SK-N-SH treated with all-trans-retinoic acid at 6 μM for 48 hours (cell line): Measurements from ENCODE around the gene PLXNA4.
"Not testable (repeated sequence)": the region's sequence is repeated elsewhere in the genome, so short reads cannot be mapped to it uniquely, and the experiment has no call there.

Source experiments
- ATAC-seq: fragments of 200-7000 bp; cut with Tn5 transposase; 3 replicates; pipeline ENCODE4 v1.9.1; 2020; ENCODE audit warnings: mild to moderate bottlenecking, moderate library complexity
- BACH2 ChIP-seq: fragments of 250-450 bp; sonication (Bioruptor Pico); IDR thresholded peaks from 2 replicates; pipeline ENCODE4 v1.9.0; 2021; ENCODE audit warnings: mild to moderate bottlenecking, borderline replicate concordance
- CREB5 ChIP-seq: fragments of 250-450 bp; sonication (Bioruptor Pico); IDR thresholded peaks from 2 replicates; pipeline ENCODE4 v1.5.1; 2020; ENCODE audit warnings: low read depth, mild to moderate bottlenecking, moderate library complexity
- CSDC2 ChIP-seq: fragments of 250-450 bp; sonication (Bioruptor Pico); IDR thresholded peaks from 2 replicates; pipeline ENCODE4 v1.5.0; 2020; ENCODE audit warnings: mild to moderate bottlenecking, moderate library complexity
- ESRRG ChIP-seq: fragments of 250-450 bp; sonication (Bioruptor Pico); IDR thresholded peaks from 2 replicates; pipeline ENCODE4 v1.6.1; 2021; ENCODE audit warnings: mild to moderate bottlenecking
- GLIS3 ChIP-seq: fragments of 250-450 bp; sonication (Bioruptor Pico); IDR thresholded peaks from 2 replicates; pipeline ENCODE4 v1.5.0; 2020; ENCODE audit warnings: mild to moderate bottlenecking, moderate library complexity
- ISL1 ChIP-seq: fragments of 250-450 bp; sonication (Bioruptor Pico); IDR thresholded peaks from 2 replicates; pipeline ENCODE4 v2.1.2; 2022; ENCODE audit warnings: mild to moderate bottlenecking, moderate library complexity
- OSR1 ChIP-seq: fragments of 250-450 bp; sonication (Bioruptor Pico); IDR thresholded peaks from 2 replicates; pipeline ENCODE4 v1.8.0; 2022; ENCODE audit warnings: moderate library complexity, mild to moderate bottlenecking, inconsistent platforms
- PPARA ChIP-seq: fragments of 250-450 bp; sonication (Bioruptor Pico); IDR thresholded peaks from 2 replicates; pipeline ENCODE4 v1.5.0; 2020; ENCODE audit warnings: mild to moderate bottlenecking, borderline replicate concordance
- SNAI2 ChIP-seq: fragments of 250-450 bp; sonication (Bioruptor Pico); IDR thresholded peaks from 2 replicates; pipeline ENCODE4 v1.5.0; 2020; ENCODE audit warnings: mild to moderate bottlenecking, moderate library complexity
- TCF4 ChIP-seq: fragments of 250-450 bp; sonication (Bioruptor Pico); IDR thresholded peaks from 2 replicates; pipeline ENCODE4 v1.8.0; 2021; ENCODE audit warnings: mild to moderate bottlenecking, moderate library complexity, borderline replicate concordance
- TOX ChIP-seq: fragments of 250-450 bp; sonication (Bioruptor Pico); IDR thresholded peaks from 2 replicates; pipeline ENCODE4 v1.8.0; 2021; ENCODE audit warnings: mild to moderate bottlenecking, moderate library complexity, borderline replicate concordance
- ZC3H10 ChIP-seq: fragments of 250-450 bp; sonication (Bioruptor Pico); IDR thresholded peaks from 2 replicates; pipeline ENCODE4 v1.5.1; 2021; ENCODE audit warnings: mild to moderate bottlenecking, moderate library complexity
- ZFP3 ChIP-seq: fragments of 250-450 bp; sonication (Bioruptor Pico); IDR thresholded peaks from 2 replicates; pipeline ENCODE4 v1.5.0; 2020; ENCODE audit warnings: mild to moderate bottlenecking, moderate library complexity
- ZFP30 ChIP-seq: fragments of 450-650 bp; formaldehyde crosslinking; IDR thresholded peaks from 2 replicates; pipeline ENCODE4 v1.5.0; 2022; ENCODE audit warnings: mild to moderate bottlenecking, moderate library complexity
- ZNF565 ChIP-seq: fragments of 450-650 bp; formaldehyde crosslinking; conservative IDR thresholded peaks from 2 replicates; pipeline ENCODE4 v1.5.0; 2020; ENCODE audit warnings: low read depth, mild to moderate bottlenecking, moderate library complexity
- ZNF8 ChIP-seq: fragments of 450-650 bp; formaldehyde crosslinking; IDR thresholded peaks from 2 replicates; pipeline ENCODE4 v1.5.0; 2020; ENCODE audit warnings: mild to moderate bottlenecking, moderate library complexity
- TF ChIP-seq, protein P1 (sequence below): fragments of 250-450 bp; sonication (Bioruptor Pico); IDR thresholded peaks from 2 replicates; pipeline ENCODE4 v1.5.0; 2020; ENCODE audit warnings: mild to moderate bottlenecking, moderate library complexity
- TF ChIP-seq, protein P2 (sequence below): fragments of 250-450 bp; sonication (Bioruptor Pico); IDR thresholded peaks from 2 replicates; pipeline ENCODE4 v1.8.0; 2021; ENCODE audit warnings: low read depth, mild to moderate bottlenecking, moderate library complexity, borderline replicate concordance
- TF ChIP-seq, protein P3 (sequence below): fragments of 250-450 bp; sonication (Bioruptor Pico); IDR thresholded peaks from 2 replicates; pipeline ENCODE4 v1.8.0; 2020; ENCODE audit warnings: mild to moderate bottlenecking, moderate library complexity, borderline replicate concordance
- TF ChIP-seq, protein P4 (sequence below): fragments of 250-450 bp; sonication (Bioruptor Pico); IDR thresholded peaks from 2 replicates; pipeline ENCODE4 v1.5.1; 2021; ENCODE audit warnings: mild to moderate bottlenecking, moderate library complexity

Gene PLXNA4

GRCh38 chr7:132596588-132596987 is 20.3 kb upstream of the PLXNA4 start (continued):
- TF ChIP-seq, protein P1, sequence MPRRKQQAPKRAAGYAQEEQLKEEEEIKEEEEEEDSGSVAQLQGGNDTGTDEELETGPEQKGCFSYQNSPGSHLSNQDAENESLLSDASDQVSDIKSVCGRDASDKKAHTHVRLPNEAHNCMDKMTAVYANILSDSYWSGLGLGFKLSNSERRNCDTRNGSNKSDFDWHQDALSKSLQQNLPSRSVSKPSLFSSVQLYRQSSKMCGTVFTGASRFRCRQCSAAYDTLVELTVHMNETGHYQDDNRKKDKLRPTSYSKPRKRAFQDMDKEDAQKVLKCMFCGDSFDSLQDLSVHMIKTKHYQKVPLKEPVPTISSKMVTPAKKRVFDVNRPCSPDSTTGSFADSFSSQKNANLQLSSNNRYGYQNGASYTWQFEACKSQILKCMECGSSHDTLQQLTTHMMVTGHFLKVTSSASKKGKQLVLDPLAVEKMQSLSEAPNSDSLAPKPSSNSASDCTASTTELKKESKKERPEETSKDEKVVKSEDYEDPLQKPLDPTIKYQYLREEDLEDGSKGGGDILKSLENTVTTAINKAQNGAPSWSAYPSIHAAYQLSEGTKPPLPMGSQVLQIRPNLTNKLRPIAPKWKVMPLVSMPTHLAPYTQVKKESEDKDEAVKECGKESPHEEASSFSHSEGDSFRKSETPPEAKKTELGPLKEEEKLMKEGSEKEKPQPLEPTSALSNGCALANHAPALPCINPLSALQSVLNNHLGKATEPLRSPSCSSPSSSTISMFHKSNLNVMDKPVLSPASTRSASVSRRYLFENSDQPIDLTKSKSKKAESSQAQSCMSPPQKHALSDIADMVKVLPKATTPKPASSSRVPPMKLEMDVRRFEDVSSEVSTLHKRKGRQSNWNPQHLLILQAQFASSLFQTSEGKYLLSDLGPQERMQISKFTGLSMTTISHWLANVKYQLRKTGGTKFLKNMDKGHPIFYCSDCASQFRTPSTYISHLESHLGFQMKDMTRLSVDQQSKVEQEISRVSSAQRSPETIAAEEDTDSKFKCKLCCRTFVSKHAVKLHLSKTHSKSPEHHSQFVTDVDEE (CRISPR knock-in tag), result no peak
- TF ChIP-seq PPARA (CRISPR knock-in tag), result no peak
- TF ChIP-seq OSR1 (CRISPR knock-in tag), result no peak
- TF ChIP-seq ZFP30 (CRISPR knock-in tag), result no peak

- not testable (repeated sequence) for ATAC-seq
These were observed 18.5 kb upstream of the PLXNA4 start for GRCh38 chr7:132594741-132595140.

- TF ChIP-seq TCF4 (CRISPR knock-in tag) (peak; percentile 45; the same call in 1 of the 2 replicates), ISL1 (no peak)
- TF ChIP-seq, protein P1 (CRISPR knock-in tag), result peak; percentile 57; the same call in 1 of the 2 replicates
- ATAC-seq, result no peak
These were observed 16.7 kb upstream of the PLXNA4 start for GRCh38 chr7:132592936-132593335.

DNA sequence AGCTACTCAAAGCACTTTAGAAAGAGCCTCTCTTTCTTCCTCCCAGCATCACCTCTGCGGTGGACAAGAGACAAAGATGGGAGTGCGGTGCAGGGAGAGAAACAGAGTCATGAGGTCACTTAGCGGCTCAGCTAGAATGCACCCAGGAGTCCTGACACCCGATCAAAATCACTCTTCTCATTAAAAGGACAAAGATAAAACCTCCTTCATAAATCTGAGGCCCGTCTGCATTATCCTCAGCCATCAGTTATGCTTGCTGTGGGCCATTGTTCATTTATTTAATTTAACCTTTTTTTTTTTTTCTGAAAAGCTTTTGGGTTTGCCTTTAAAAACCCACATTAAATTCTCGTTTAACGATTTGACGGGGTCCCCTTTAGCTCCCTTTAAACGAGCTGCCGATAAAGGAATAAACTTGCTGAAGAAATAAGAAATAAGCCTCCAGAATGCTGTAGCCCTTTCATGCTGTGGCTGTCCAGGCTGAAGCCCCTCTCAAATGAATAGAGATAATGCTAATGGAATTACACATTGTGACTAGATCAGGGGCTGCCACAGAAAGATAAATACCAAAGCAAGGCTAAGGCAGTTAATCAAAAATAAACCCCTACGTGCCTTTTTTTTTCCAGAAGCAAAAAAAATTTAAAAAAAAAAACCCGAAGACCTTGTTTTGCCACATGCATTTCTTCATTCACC is 16.1 kb upstream of the PLXNA4 start:
- TF ChIP-seq ZNF8 (CRISPR knock-in tag) (no peak), PPARA (CRISPR knock-in tag) (no peak), ZFP30 (CRISPR knock-in tag) (no peak), ISL1 (no peak), SNAI2 (CRISPR knock-in tag) (no peak), OSR1 (CRISPR knock-in tag) (no peak), ESRRG (no peak), ZFP3 (no peak), CREB5 (CRISPR knock-in tag) (no peak), GLIS3 (CRISPR knock-in tag) (no peak), ZC3H10 (CRISPR knock-in tag) (no peak), BACH2 (CRISPR knock-in tag) (no peak), ZNF565 (CRISPR knock-in tag) (no peak), TCF4 (CRISPR knock-in tag) (no peak), TOX (CRISPR knock-in tag) (no peak), CSDC2 (no peak)
- TF ChIP-seq, protein P1 (CRISPR knock-in tag), result no peak
- TF ChIP-seq, protein P2, sequence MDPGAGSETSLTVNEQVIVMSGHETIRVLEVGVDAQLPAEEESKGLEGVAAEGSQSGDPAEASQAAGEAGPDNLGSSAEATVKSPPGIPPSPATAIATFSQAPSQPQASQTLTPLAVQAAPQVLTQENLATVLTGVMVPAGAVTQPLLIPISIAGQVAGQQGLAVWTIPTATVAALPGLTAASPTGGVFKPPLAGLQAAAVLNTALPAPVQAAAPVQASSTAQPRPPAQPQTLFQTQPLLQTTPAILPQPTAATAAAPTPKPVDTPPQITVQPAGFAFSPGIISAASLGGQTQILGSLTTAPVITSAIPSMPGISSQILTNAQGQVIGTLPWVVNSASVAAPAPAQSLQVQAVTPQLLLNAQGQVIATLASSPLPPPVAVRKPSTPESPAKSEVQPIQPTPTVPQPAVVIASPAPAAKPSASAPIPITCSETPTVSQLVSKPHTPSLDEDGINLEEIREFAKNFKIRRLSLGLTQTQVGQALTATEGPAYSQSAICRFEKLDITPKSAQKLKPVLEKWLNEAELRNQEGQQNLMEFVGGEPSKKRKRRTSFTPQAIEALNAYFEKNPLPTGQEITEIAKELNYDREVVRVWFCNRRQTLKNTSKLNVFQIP (CRISPR knock-in tag), result no peak
- TF ChIP-seq, protein P3, sequence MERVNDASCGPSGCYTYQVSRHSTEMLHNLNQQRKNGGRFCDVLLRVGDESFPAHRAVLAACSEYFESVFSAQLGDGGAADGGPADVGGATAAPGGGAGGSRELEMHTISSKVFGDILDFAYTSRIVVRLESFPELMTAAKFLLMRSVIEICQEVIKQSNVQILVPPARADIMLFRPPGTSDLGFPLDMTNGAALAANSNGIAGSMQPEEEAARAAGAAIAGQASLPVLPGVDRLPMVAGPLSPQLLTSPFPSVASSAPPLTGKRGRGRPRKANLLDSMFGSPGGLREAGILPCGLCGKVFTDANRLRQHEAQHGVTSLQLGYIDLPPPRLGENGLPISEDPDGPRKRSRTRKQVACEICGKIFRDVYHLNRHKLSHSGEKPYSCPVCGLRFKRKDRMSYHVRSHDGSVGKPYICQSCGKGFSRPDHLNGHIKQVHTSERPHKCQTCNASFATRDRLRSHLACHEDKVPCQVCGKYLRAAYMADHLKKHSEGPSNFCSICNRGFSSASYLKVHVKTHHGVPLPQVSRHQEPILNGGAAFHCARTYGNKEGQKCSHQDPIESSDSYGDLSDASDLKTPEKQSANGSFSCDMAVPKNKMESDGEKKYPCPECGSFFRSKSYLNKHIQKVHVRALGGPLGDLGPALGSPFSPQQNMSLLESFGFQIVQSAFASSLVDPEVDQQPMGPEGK, result no peak
- TF ChIP-seq, protein P4, sequence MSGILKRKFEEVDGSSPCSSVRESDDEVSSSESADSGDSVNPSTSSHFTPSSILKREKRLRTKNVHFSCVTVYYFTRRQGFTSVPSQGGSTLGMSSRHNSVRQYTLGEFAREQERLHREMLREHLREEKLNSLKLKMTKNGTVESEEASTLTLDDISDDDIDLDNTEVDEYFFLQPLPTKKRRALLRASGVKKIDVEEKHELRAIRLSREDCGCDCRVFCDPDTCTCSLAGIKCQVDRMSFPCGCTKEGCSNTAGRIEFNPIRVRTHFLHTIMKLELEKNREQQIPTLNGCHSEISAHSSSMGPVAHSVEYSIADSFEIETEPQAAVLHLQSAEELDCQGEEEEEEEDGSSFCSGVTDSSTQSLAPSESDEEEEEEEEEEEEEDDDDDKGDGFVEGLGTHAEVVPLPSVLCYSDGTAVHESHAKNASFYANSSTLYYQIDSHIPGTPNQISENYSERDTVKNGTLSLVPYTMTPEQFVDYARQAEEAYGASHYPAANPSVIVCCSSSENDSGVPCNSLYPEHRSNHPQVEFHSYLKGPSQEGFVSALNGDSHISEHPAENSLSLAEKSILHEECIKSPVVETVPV, result no peak
- no peak for ATAC-seq
